CD1c-positive myeloid dendritic cell (primary cell): Measurements from ENCODE around the gene ATP4A.

Experiments used
- DNase-seq: peaks from one replicate; pipeline ENCODE4 v3.0.0-alpha.2; 2016; ENCODE audit errors: extremely low spot score

The ATP4A gene

DNA sequence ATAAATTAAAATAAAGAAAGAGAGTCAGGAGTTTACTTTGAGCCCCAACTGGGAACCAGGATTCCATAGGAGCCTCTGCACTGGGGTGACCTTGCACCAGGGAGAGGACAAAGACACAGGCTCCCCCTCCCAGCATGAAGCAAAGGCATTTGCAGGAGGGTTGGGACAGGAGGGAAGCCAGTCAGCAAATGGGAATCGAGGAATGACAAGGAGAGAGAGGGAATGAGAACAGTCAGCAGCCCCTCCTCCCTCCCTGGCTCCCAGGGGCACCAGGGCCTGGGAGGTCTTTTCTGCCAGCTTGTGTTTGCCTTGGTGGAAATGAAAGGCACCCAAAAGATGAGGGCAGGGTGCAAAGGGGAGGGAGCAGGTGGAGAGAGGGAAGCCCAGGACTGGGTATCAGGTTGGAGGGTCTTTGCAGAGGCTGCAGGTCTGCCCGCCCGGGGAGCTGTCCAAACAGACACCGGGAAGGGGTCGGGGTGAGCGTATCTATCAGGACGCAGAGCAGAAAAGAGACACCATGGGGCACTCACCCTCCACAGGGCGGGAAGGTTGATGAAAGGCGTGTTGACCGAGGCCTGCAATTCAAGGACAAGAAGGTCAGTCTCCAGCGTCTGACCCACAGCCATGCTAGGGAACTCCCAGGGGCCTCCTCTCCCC lies 39.1 kb downstream of the ATP4A start:
- no peak for DNase-seq

DNA sequence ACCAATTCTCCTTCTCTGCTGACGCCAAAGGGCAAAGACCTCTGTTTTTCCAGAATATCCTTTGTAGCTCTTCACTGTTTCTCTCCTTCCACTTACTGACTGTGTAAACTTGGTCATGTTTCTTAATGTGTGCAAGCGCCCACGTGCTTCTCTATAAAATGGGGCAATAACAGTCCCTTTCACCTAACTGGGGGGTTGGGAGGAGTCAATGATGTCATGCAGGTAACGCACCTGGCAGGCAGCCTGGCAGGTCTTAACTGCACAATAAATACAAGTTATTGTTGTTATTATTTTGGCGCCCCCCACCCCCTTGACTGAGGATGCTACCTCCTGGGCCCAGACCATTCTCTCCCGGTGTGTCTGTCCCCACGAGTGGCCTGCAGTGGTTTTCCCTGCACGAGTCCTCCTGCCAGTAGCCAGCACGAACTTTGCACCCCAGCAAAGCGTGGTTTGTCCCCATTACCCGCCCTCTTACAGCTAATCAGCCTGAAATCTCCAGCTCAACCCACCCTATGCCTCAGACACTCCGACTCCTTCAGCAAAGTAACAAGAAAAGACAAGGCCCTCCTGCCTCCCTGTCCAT lies 40.6 kb downstream of the ATP4A start:
- no peak for DNase-seq

DNA sequence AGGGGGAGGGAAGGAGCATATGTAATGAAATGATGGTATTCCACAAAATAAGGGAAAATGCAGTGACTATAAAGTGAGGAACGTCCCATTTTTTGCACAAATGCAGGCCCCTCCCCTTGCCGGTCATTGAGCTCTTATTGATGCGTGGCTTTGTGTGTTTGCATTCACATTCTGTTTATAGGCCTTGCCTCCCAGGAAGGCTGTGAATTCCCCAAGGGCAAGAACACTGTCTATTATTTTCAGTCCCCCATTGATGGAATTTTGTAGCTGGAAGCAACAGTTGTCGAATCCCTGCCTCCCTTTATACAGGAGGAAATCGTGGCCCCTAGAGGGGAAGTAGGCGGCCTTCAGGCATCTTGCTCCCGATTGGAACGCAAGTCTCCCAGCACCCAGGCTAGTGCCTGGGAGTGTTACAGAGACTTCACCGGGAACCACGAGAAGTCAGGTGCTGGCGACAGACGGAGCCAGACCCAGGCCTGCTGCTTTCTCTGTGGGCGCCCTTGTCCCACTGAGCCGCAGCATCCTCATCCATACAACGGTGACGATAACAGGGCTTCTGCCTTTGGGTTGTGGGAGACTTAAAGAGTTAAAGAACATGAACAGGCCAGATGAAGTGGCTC lies 42.2 kb downstream of the ATP4A start:
- DNase-seq: no peak

DNA sequence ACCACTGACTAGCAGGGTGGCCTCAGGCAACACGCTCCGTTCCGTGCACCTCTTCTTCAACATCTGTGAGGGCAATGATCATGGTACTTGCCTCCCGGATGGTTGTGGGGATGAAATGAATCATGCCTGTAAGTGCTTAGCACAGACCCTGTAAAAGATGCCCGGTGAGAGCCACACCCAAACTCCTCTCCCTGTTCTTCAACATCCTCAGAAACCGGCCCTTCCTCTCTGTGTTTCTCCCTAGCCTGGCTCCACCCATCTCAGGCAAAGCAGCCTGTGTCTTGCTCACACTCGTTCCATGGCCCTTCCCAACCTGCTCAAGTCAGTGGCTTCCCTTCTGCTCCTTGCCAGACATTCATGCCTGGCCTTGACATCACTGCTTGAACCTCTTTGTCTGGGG lies 44.2 kb downstream of the ATP4A start:
- no peak for DNase-seq

DNA sequence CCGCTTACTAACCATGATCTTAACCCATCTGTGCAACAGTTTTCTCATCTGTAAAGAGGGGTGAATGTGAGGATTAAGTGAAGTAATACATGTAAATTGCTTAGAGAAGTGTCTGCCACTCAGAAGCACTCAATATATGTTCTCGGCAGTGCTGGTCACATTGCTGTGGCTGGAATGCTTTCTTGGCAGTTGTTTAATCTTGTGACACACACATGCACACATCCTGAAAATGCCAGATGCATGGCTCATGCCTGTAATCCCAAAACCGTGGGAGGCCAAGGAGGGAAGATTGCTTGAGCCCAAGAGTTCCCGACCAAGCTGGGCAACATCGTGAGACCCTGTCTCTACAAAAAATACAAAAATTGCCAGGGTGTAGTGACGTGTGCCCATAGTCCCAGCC lies 45.1 kb downstream of the ATP4A start:
- DNase-seq: no peak

DNA sequence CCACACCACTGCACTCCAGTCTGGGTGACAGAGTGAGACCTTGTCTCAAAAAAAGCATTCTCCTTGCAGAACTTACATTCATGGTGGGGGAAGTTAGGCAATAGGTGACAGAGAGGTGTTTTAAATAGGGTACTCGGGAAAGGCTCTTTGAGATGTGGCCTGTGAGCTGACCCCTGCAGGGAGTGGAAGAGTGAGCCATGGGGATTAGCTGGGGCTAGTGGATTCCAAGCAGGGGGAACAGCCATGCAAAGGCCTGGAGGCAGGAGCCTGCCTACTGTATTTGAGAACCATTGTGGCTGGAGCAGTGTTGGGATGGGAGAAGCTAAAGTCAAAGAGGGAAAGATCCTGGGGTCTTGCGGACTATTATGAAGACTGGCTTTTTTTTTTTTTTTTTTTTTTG lies 46.1 kb downstream of the ATP4A start:
- DNase-seq: no peak

DNA sequence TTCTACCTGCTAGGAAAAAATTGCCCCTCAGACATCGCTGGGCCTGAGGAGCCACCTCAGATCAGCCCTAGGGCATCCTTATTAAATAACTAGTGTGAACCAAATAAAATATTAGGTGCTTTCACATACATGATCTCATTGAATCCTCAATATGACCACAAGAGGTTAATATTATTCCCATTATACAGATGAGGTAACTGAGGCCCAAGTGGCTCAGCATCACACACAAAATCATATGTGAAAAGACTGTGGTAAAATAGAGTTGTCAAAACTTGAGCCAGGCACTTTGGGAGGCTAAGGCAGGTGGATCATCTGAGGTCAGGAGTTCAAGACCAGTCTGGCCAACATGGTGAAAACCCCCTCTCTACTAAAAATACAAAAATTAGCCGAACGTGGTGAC lies 47.1 kb downstream of the ATP4A start:
- DNase-seq: no peak

DNA sequence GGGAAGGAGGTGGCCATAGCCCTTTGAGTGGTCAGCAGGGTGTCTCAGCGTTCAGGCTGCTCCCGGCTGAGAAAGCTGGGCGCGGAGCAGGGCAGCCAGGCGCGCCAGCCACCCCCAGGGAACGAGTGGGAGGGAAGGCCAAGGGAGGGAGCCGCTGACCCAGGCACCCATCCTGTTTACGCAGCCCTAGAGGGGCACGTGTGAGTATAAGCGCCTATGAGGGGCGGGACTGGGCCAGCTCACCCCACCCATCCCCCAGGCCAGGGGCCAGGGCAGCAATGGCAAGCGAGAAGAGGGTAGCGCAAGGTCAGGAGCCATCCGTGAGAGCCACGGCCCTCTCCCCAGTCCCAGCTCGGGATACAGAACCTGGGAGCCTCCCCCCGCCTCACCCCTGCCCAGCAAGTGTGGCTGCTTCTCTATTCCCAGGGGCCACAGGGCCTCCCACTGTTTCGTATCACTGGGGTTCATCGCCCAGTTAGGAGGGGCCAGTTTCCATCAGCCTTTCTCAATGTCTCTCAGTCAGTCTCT lies 49.1 kb downstream of the ATP4A start:
- DNase-seq: no peak

DNA sequence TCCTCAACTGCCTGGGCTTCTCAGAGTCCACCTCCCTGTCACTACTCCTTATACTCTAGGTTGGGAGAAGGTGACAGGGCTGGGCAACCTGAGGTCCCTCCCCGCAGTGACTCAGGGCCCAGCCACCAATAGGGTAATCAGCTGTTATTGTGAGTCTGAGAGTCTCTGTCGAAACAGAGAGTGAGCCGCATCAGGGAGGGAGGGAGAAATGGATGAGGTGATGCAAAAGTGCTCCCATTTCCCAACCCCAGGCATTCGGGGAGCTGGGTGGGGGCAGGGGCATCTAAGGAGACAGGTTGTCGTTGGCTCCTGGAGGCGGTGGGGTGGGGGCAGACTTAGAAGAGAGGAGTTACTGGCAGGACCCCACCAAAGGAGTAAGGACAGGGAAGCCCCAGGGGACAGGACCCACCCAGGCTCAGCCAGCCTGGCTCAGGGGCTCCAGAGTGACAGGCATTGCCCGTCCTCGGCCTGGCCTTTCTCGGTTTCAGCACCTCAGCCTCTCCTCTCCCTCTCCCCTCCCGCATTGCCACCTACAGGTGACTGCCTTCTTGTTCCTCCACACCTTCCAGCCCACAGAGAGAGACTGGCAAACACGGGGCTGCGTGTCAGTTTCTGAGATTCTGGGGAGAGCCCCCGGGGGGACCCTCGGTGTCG lies 49.7 kb downstream of the ATP4A start, which contains the start of gene DMKN:
DMKN (minus strand) TSS at position 22 of the 654 bp plus-strand sequence. CDS start 174 bp downstream, outside the sequence.
- no peak for DNase-seq

DNA sequence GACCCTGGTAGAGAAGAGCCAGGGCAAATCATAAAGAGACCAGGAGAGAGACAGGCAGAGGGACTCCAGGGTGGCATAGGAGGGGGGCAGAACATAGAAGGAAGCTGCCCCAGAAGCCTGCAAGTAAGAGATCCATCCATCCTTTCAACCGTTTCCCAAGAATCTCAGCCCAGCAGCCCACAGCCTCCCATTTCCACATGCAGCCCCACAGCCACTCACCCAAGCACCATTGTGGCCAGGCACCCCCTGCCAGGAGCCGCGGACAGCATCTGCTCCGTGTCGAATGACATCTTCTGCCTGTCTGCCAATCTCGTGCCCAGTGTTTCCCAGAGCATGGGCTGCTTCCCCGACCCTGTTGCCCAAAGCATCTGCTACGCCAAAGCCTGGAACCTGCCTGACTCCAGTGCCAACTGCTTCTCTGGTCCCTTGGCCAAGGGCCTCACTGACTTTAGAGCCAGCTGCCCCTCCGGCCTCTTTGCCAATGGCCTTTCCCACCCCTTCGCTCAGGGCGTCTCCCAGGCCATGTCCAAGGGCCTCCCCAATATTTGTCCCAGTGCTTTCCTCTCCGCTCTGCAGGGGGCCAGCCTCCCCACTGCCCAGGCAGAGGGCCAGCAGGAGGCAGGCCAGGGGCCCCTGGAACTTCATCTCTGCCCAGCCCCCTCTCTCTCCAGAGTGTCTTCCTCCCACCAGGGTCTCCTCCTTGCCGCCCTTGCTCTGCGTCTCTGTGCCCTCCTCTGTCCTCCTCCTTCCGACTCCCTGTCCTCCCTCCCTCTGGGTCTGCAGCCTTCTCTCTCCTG lies 50.4 kb downstream of the ATP4A start:
- DNase-seq: no peak

DNA sequence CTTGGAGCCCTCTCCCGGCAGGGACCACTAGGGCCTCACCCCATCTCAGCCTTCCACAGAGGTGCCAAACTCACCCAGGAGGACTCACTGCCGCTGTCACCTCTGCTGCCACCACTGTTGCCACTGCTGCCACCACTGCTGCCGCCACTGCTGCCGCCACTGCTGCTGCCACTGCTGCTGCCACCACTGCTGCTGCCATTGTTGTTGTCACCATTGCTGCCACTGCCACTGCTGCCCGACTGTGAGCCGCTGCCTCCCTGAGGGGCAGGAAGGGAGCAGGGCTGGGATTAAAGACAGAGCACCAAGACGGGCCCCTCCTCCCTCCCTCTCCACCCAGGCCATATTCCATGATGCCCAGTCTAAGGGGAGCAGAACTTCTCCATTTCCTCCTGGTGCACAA lies 52.1 kb downstream of the ATP4A start:
- no peak for DNase-seq

DNA sequence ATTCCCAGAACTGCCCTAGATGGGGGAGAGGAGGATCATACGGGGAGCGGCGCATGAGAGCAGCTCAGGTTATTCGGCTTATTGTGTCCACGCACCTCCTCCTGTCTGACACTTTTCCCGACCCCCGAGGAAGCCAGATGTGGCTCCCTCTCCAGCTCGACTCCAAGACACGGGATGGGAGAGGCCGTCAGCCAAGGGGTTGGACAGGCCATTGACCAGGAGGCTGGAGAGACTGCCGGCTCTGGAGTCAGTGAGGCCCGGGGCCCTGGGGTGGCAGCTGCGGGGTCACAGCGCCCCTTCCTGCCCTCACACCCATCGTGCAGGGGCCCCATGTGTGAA lies 52.9 kb downstream of the ATP4A start:
- DNase-seq: no peak

DNA sequence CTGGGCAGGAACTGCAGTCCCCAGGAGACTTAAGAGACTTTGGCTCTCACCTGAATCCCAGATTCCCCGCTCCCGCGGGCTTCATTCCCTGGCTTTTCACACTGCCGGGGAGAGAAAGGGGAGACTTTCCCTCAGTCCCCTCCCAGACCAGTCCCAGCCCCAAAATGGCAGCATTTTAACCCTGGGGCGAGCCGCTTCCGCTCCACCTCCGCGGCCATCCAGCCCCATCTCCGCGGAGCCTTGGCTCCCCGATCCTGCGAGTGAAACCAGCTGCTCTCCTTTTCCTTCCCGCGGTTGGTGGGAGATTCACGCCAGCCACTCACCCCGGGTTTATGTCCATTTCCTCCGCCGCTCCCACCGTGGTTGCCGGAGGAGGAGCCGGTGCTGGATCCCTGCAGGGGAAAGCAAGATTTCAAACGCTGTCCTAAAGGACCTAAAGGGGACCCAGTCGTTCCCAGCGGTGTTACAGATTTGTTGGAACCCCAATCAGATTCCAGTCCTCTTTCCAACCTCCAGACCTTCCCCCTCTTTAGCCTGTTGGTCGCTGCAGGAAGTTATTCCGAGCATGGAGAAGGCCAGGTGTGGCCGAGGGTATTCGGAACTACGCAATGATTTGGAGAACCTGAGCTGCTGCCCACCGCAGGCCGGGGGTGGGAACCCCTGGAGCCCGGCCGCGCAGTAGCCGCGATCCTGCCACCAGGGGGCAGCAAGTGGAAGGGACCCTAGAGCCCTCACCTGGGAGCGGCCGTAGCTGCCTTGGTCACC lies 53.4 kb downstream of the ATP4A start:
- DNase-seq: peak; percentile 62

DNA sequence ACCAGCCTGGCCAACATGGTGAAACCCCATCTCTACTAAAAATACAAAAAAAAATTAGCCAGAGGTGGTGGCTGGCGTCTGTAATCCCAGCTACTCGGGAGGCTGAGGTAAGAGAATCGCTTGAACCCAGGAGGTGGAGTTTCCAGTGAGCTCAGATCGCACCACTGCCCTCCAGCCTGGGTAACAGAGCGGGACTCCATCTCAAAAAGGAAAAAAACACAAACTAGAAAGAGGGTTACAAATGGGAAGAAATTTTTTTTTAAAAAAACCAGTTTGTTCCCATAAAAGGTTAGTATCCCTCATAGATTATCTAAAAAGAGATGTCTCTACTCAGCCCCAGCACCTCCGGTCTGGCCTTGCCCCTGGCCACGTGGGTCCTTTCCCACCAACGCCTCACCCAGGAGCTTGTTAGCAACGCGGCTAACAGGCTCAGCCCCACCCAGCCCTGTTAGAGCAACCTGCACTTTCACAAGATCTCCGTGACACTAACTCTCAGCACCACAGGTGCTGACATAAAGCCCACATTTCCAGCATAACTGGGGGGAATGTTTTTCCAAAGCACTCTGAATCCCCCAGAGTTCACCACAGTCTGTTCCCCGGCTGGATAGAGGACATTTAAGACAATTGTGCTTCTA lies 54.3 kb downstream of the ATP4A start:
- DNase-seq: no peak

DNA sequence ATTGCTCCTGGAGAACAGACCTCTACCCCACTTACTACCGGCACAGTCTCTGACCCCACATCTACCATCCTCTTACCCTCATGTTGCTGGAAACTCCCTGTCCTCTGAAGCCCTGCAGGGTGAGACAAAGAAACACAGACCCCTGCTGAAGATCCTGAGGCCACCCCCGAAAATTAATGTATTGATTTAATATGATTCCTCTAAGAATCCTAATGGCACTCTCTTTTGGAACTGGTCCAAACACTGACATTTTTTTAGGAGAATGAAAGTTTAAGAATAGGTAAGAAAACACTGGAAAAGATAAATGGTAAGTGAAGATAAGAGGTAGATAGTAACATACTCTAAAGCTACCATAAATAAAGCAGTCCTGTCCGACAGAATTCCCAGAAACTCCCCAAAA lies 55.3 kb downstream of the ATP4A start:
- DNase-seq: no peak

DNA sequence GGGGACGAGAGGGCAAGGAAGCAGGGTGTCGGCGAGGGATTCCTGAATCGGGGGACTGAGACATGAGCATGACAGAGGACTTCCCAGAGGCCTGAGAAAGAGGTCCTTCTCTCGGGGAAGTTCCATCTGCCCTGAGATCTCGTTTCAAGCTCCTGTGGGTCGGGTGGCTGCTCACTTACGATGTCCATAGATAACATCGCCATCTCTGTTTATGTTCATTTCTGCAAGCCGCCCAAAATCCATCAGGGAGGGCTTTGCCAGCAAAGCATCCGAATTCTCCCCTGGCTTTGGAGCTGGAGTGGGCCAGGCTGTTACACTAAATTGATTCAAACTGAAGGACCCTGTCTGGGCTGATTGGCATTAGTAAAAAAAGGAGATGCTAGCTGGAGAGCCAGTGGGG lies 55.9 kb downstream of the ATP4A start:
- DNase-seq: no peak

DNA sequence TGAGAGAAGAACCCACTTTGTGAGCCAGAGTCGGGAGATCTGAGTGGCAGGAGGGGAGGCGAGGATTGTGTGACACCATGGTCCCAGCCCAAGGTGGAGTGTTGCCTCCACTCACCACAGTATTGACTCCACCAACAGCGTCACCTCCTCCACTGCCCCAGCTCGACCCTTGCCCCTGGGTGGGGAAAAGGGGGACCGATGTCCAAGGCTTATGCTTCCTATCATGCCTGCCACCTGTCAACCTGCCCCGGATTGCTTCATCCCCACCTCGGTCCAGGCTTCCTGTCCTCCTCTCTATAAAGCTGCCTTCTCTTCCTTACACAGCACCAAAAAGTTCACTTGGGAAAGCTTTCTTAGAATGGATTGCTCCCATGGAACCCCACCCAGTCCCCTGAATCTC lies 57.4 kb downstream of the ATP4A start:
- DNase-seq: no peak

DNA sequence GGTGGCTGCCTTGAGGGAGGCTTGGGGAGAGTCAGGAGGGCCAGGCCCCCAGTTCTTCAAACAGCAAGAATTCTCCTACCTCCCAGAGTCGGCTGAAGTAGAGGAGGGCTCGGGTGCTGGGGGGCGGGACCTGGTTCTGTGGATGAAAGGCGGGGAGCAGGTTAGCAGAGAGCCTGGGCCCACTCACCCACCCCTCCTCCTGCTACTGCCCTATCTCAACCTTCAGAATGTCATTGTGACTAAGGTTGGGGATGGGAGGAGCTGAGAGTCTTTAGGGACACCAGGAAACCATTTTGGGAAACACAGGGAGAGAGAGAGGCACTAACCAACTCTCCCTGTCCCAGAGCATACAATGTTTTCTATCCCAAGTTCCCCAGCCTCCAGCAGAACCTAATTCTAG lies 60.7 kb downstream of the ATP4A start:
- no peak for DNase-seq

DNA sequence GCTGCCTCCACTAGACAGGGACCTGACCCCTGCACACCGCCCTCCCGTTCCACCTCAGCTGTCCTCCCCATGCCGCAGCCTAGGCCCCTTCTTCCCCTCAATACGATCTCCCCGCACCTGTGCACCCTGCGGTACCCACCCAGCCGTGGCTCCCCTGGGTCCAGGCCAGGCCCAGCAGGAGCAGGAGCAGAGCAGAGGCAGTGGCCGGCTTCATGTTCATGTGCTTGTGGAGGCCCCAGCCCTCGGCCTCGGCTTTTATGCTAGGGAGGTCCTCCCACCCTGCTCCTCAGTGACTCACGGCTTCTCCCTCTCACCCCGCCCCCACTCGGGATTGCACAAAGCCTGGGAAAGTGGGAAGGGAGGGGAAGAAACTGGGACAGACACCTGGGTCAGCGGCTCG lies 61.8 kb downstream of the ATP4A start:
- no peak for DNase-seq

DNA sequence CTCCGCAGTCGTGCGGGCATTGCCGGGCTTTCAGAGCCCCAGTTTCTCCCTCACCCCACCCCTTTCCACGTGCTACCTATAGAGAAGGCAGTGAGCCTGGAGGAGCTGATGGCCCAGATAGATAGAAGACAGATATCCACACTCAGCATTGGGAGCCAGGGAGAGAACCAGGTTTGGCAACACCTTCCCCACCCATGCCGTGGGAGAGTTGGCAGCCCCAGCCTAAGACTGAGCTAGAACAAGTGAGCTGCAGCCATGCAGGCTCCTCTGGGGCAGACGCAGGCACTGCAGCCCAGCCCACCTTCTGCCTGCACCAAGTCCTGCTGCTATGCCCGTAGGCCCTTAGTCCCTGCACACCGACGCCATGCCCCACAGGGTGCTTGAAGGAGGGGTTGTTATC lies 62.8 kb downstream of the ATP4A start:
- no peak for DNase-seq
